Measurements from ENCODE around the gene AP4B1. TPM values are rescaled to one million over a fixed set of nuclear protein-coding genes. Genes with fewer than 3 reads are reported as not detected.

Gene AP4B1
- total RNA-seq, 4 donors from 2014 or later = 5.3 to 19.1 (median 5.9) TPM

- intact Hi-C loops (cut with DNase I; ENCODE audit: low total_unique reads) = no loop called here
- TF ChIP-seq POLR2A (IDR thresholded peaks at IDR 0.05) (no peak), CTCF (IDR thresholded peaks at IDR 0.05) (no peak)
- no peak overlapping the region for H3K4me3 ChIP-seq (ENCODE audit: low read depth, poor library complexity, severe bottlenecking)
- no peak for DNase-seq (ENCODE audit: low spot score in 2 of 2)
- WGBS, 2 donors = 93 to 100% methylated on average over 2 of the region's 2 CpGs
Measured at GRCh38 chr1:113917400-113918082, 12.9 kb upstream of the AP4B1 start.

GRCh38 chr1:113916974-113917373 is 12.4 kb upstream of the AP4B1 start:
- WGBS, 2 donors = 97% methylated on average over 5 of the region's 5 CpGs

GRCh38 chr1:113913887-113914664 is 9.5 kb upstream of the AP4B1 start:
- TF ChIP-seq POLR2A (IDR thresholded peaks at IDR 0.05) (no peak), CTCF (IDR thresholded peaks at IDR 0.05) (no peak)
- 90 to 91% methylated on average over 5 of the region's 5 CpGs for whole genome bisulfite sequencing, 2 donors
- intact Hi-C loops (cut with DNase I; ENCODE audit: low total_unique reads) = no loop called here
- no peak overlapping the region for H3K4me3 ChIP-seq (ENCODE audit: low read depth, poor library complexity, severe bottlenecking)
- DNase-seq (ENCODE audit: low spot score in 2 of 2) = no peak

More at GRCh38 chr1:113916974-113917373, 12.4 kb upstream of the AP4B1 start:
- DNase-seq (ENCODE audit: low spot score in 2 of 2) = no peak
- TF ChIP-seq POLR2A (IDR thresholded peaks at IDR 0.05) (no peak), CTCF (IDR thresholded peaks at IDR 0.05) (no peak)
- intact Hi-C loops (cut with DNase I; ENCODE audit: low total_unique reads) = no loop called here
- no peak overlapping the region for H3K4me3 ChIP-seq (ENCODE audit: low read depth, poor library complexity, severe bottlenecking)

GRCh38 chr1:113913312-113913668 is 8.7 kb upstream of the AP4B1 start:
- 57 to 62% methylated on average over 3 of the region's 3 CpGs for WGBS, 2 donors
- DNase-seq (ENCODE audit: low spot score in 2 of 2) = no peak
- TF ChIP-seq CTCF (IDR thresholded peaks at IDR 0.05) (no peak), POLR2A (IDR thresholded peaks at IDR 0.05) (no peak)
- intact Hi-C loops (cut with DNase I; ENCODE audit: low total_unique reads) = no loop called here
- no peak overlapping the region for H3K4me3 ChIP-seq (ENCODE audit: low read depth, poor library complexity, severe bottlenecking)

- TF ChIP-seq CTCF (IDR thresholded peaks at IDR 0.05) (no peak), POLR2A (IDR thresholded peaks at IDR 0.05) (no peak)
- no peak overlapping the region for H3K4me3 ChIP-seq (ENCODE audit: low read depth, poor library complexity, severe bottlenecking)
- intact Hi-C loops (cut with DNase I; ENCODE audit: low total_unique reads) = no loop called here
- WGBS, 2 donors = 52 to 60% methylated on average over 6 of the region's 6 CpGs
- DNase-seq (ENCODE audit: low spot score in 2 of 2) = no peak
Measured at GRCh38 chr1:113912594-113913311, 8.2 kb upstream of the AP4B1 start.

All from lower leg skin (tissue), 4 donors.